Mesendoderm (in vitro differentiated cells): ENCODE data around the gene PEDS1.

ENCODE experiments used
- DNase-seq: peaks from one replicate; pipeline ENCODE4 v3.0.0; 2013
- H2AK5ac ChIP-seq: 2 replicates; pipeline ENCODE4 v1.6.1; 2013; ENCODE audit warnings: low read length, inconsistent platforms
- H2BK120ac ChIP-seq: 2 replicates; pipeline ENCODE4 v1.6.1; 2013; ENCODE audit warnings: low read depth, mild to moderate bottlenecking, low read length, moderate library complexity, mixed read lengths
- H2BK15ac ChIP-seq: replicated peaks from 2 replicates; pipeline ENCODE4 v1.6.1; 2013; ENCODE audit warnings: low read depth, mild to moderate bottlenecking, moderate library complexity
- H2BK5ac ChIP-seq: 2 replicates; pipeline ENCODE4 v1.6.1; 2013; ENCODE audit warnings: low read length, inconsistent platforms
- H3K18ac ChIP-seq: 2 replicates; pipeline ENCODE4 v1.6.1; 2013; ENCODE audit warnings: mild to moderate bottlenecking, low read length, mixed read lengths
- H3K23ac ChIP-seq: one replicate; pipeline ENCODE4 v1.6.1; 2013; ENCODE audit warnings: low read length
- H3K27ac ChIP-seq: 2 replicates; pipeline ENCODE4 v1.5.1; 2013; ENCODE audit warnings: low read depth, mild to moderate bottlenecking, inconsistent platforms, low read length, moderate library complexity
- H3K27me3 ChIP-seq: 2 replicates; pipeline ENCODE4 v1.6.1; 2013; ENCODE audit warnings: low read length, control low read depth, mild to moderate bottlenecking, inconsistent platforms; ENCODE audit not compliant: insufficient read depth, poor library complexity
- H3K36me3 ChIP-seq: 2 replicates; pipeline ENCODE4 v1.6.1; 2013; ENCODE audit warnings: low read length, inconsistent platforms; ENCODE audit not compliant: control insufficient read depth, insufficient read depth
- H3K4ac ChIP-seq: one replicate; pipeline ENCODE4 v1.6.1; 2013; ENCODE audit warnings: low read depth, mild to moderate bottlenecking, low read length, moderate library complexity
- H3K4me1 ChIP-seq: 2 replicates; pipeline ENCODE4 v1.6.1; 2013; ENCODE audit warnings: low read depth, low read length, inconsistent platforms; ENCODE audit not compliant: control insufficient read depth
- H3K4me2 ChIP-seq: 2 replicates; pipeline ENCODE4 v1.6.1; 2013; ENCODE audit warnings: low read length
- H3K4me3 ChIP-seq: 2 replicates; pipeline ENCODE4 v1.5.1; 2013; ENCODE audit warnings: mild to moderate bottlenecking, low read length
- H3K56ac ChIP-seq: one replicate; pipeline ENCODE4 v1.6.1; 2013; ENCODE audit warnings: low read length
- H3K79me1 ChIP-seq: 2 replicates; pipeline ENCODE4 v1.6.1; 2013; ENCODE audit warnings: low read length, inconsistent platforms
- H3K79me2 ChIP-seq: 2 replicates; pipeline ENCODE4 v1.6.1; 2013; ENCODE audit warnings: mild to moderate bottlenecking, low read length; ENCODE audit not compliant: control insufficient read depth, insufficient read depth
- H3K9ac ChIP-seq: 2 replicates; pipeline ENCODE4 v1.6.1; 2013; ENCODE audit warnings: low read length, inconsistent platforms
- H4K5ac ChIP-seq: one replicate; pipeline ENCODE4 v1.6.1; 2013; ENCODE audit warnings: low read length
- H4K8ac ChIP-seq: one replicate; pipeline ENCODE4 v1.6.1; 2013; ENCODE audit warnings: low read depth, mild to moderate bottlenecking, control low read depth, low read length, moderate library complexity
- WGBS: extraction: QIAGEN DNeasy Blood & Tissue Kit; methylation state at CpG from one replicate; pipeline ENCODE4 v1.1.7; 2013; ENCODE audit warnings: low lambda C conversion rate, missing lambda C conversion rate; ENCODE audit not compliant: insufficient coverage; ENCODE audit errors: extremely low coverage; 5-methylcytosine and 5-hydroxymethylcytosine counted together

Gene PEDS1

DNA sequence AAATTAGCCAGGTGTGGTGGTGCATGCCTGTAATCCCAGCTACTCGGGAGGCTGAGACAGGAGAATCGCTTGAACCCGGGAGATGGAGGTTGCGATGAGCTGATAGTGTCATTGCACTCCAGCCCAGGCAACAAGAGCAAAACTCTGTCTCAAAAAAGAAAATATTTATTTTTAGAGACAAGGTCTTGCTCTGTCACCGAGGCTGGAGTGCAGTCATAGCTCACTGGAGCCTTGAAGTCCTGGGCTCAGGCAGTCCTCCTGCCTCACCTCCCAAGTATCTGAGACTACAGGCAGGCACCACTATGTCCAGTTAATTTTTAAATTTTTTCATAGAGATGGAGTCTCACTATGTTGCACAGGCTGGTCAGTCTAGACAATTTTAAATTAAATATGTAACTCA lies 20.9 kb upstream of the PEDS1 start:
- no peak for DNase-seq
- Histone ChIP-seq H3K4me3 (no peak overlapping the region), H2BK120ac (no peak overlapping the region), H3K27ac (no peak overlapping the region), H3K4me1 (peaks cover 3% of the 10 kb centered on the region), H3K23ac (no peak overlapping the region), H2BK5ac (no peak overlapping the region), H3K18ac (no peak overlapping the region), H3K36me3 (no peaks in the 10 kb centered on the region), H4K5ac (no peak overlapping the region), H2BK15ac (no peak overlapping the region), H2AK5ac (no peak overlapping the region), H3K27me3 (no peaks in the 10 kb centered on the region), H3K9ac (no peak overlapping the region), H3K4me2 (no peak overlapping the region), H3K4ac (no peak overlapping the region), H3K79me1 (no peaks in the 10 kb centered on the region), H4K8ac (no peak overlapping the region), H3K79me2 (no peaks in the 10 kb centered on the region), H3K56ac (no peak overlapping the region)
- WGBS: no CpG with 5 or more reads among the region's 5 CpGs

- peak; percentile 97 for DNase-seq
- H3K27ac ChIP-seq: peak overlapping the region; percentile 39
- WGBS: no CpG with 5 or more reads among the region's 36 CpGs
Observed at GRCh38 chr20:50172347-50173013, 19.0 kb upstream of the PEDS1 start.

GRCh38 chr20:50170549-50171220 lies 17.2 kb upstream of the PEDS1 start:
- Histone ChIP-seq H3K4me1 (peaks cover 3% of the 10 kb centered on the region), H3K79me2 (no peaks in the 10 kb centered on the region), H2BK15ac (no peak overlapping the region), H3K4me3 (no peak overlapping the region), H3K79me1 (no peaks in the 10 kb centered on the region), H3K4me2 (no peak overlapping the region), H3K27me3 (no peaks in the 10 kb centered on the region), H2BK120ac (no peak overlapping the region), H3K36me3 (no peaks in the 10 kb centered on the region), H3K4ac (no peak overlapping the region), H4K8ac (no peak overlapping the region), H3K23ac (no peak overlapping the region), H3K56ac (peak overlapping the region; percentile 34), H4K5ac (no peak overlapping the region), H2AK5ac (no peak overlapping the region), H3K9ac (no peak overlapping the region), H2BK5ac (no peak overlapping the region), H3K27ac (no peak overlapping the region), H3K18ac (no peak overlapping the region)
- no CpG with 5 or more reads among the region's 14 CpGs for WGBS
- no peak for DNase-seq

More at GRCh38 chr20:50172347-50173013, 19.0 kb upstream of the PEDS1 start:
- Histone ChIP-seq H3K79me1 (no peaks in the 10 kb centered on the region), H3K36me3 (no peaks in the 10 kb centered on the region), H4K5ac (no peak overlapping the region), H3K27me3 (no peaks in the 10 kb centered on the region), H3K23ac (no peak overlapping the region), H3K4me3 (peak overlapping the region; percentile 31), H3K4me2 (peak overlapping the region; percentile 77), H4K8ac (no peak overlapping the region), H3K79me2 (no peaks in the 10 kb centered on the region), H3K56ac (peak overlapping the region; percentile 77), H2BK120ac (no peak overlapping the region), H3K18ac (no peak overlapping the region), H3K9ac (peak overlapping the region; percentile 71), H3K4me1 (peaks cover 3% of the 10 kb centered on the region), H2AK5ac (no peak overlapping the region), H3K4ac (no peak overlapping the region), H2BK5ac (no peak overlapping the region), H2BK15ac (no peak overlapping the region)

- Histone ChIP-seq H3K9ac (no peak overlapping the region), H3K4me1 (peaks cover 3% of the 10 kb centered on the region), H3K56ac (no peak overlapping the region), H2BK120ac (no peak overlapping the region), H3K79me1 (no peaks in the 10 kb centered on the region), H2AK5ac (no peak overlapping the region), H3K4me2 (no peak overlapping the region), H3K36me3 (no peaks in the 10 kb centered on the region), H3K4ac (no peak overlapping the region), H4K8ac (no peak overlapping the region), H3K18ac (no peak overlapping the region), H3K4me3 (no peak overlapping the region), H4K5ac (no peak overlapping the region), H3K27ac (no peak overlapping the region), H2BK5ac (no peak overlapping the region), H3K79me2 (no peaks in the 10 kb centered on the region), H2BK15ac (no peak overlapping the region), H3K23ac (no peak overlapping the region), H3K27me3 (no peaks in the 10 kb centered on the region)
- no CpG with 5 or more reads among the region's 5 CpGs for WGBS
- peak; percentile 87 for DNase-seq
Observed at GRCh38 chr20:50169329-50169823, 15.9 kb upstream of the PEDS1 start.

DNA sequence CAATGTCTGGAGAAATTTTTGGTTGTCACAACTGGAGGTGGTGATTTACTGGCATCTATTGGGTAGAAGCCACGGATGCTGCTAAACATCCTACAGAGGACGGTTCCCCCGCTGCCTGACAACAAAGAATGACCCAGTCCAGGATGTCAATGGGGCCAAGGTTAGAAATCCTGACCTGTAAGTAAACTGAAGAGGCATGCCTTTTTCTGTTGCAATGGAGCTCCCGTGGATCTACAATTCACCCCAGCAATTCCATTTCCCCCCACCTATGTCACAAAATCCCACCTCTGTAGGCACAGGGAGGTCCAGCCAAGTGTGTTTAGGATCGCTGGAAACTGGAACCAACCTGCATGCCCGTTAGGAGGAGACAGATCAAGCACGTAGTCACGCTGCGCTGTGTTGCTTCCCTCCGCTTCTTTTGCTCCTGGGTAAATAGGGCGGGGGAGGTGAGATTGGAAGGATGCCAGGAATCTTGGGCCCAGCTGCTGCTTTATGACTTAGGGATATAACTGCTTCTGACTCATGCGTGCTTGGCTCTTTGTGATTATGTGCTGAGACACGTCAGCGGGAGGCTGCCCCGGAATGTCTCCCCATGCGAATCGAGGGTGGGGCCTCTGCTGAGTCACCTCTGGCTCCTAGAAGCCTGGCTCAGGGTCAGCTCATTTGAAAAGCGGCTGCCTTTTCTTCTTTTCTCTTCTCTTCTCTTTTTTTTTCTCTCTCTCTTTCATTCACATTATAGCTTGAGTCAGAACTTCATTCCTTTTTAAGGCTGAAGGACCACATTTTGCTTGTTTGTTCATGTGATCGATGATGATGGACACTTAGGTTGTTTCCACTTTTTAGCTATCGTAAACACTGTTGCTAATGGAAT lies 12.4 kb upstream of the PEDS1 start:
- Histone ChIP-seq H3K27ac (peak overlapping the region; percentile 68), H3K27me3 (no peaks in the 10 kb centered on the region), H3K4me2 (peak overlapping the region; percentile 10), H3K9ac (peak overlapping the region; percentile 42), H4K8ac (no peak overlapping the region), H3K79me1 (no peaks in the 10 kb centered on the region), H3K4ac (no peak overlapping the region), H3K79me2 (no peaks in the 10 kb centered on the region), H3K36me3 (no peaks in the 10 kb centered on the region), H3K23ac (no peak overlapping the region), H3K18ac (peak overlapping the region; percentile 5), H2BK120ac (no peak overlapping the region), H3K4me3 (no peak overlapping the region), H3K56ac (peak overlapping the region; percentile 69), H2BK5ac (peak overlapping the region; percentile 5), H4K5ac (no peak overlapping the region), H2AK5ac (no peak overlapping the region), H2BK15ac (no peak overlapping the region), H3K4me1 (no peaks in the 10 kb centered on the region)
- DNase-seq: peak; percentile 100
- WGBS: no CpG with 5 or more reads among the region's 20 CpGs
